ENCODE data around the gene TMEM269.

Gene TMEM269

DNA sequence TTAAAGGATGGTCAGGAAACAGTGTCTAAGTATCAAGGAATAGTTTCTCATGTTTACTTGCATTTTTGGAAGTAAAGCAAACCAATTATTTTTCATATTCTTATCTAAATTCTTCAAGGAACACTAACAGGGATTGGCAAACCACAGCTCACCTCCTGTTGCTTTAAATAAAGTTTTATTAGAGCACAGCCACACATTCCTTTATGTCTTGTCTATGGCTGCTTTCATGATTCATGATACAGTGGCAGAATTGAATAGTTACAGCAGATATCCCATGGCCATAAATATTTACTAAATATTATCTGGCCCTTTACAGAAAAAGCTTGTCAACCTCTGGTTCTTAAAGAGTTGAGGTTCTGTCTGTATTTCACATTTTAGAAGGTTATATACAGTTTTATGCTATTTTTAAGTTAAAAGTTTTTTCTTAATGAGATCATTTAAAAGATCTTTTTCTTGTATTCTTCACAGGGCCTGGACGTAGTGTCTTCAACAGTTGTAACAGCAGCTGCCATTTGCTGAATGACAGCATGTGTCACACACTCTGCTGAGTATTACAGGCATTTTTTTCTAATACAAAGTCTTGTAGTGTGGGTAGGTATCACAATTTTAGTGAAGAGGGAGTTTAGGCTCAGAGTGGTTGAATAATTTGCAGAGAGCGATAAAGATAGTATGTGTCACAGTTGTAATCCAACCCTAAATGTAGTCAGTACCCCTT is 64.2 kb downstream of the TMEM269 start:
- DNase-seq (ENCODE audit: low spot score) = no peak

DNA sequence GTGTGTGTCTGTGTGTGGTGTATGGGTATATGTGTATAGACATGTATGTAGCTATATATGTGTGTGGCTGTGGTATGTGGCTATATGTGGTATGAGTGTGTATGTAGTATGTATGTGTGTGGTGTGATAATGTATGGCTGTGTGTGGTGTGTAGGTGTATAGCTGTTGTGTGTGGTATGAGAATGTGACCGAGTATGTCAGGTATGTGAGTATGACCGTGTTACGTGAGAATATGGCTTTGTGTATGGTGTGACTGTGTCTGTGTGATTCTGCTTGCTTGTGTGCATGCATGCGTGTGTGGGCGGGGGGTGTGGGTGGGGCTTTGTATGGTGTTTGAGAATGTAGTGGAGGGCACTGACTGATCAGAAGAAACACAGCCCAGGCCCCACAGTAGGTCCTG is 65.2 kb downstream of the TMEM269 start:
- DNase-seq (ENCODE audit: low spot score) = no peak

Data from ecto neural progenitor cell (in vitro differentiated cells).